HL-60/S4 treated with retinoic acid at 250 ng/mL for 4 days and 3 days (cell line): ENCODE data around the gene TMEM82.

Source experiments
- in situ Hi-C: fragments of 300-500 bp; cut with MboI; formaldehyde crosslinking; loops from 2 replicates; pipeline ENCODE4 v1.7.0; 2022; ENCODE audit warnings: low sequenced_read_pairs

TMEM82 gene

DNA sequence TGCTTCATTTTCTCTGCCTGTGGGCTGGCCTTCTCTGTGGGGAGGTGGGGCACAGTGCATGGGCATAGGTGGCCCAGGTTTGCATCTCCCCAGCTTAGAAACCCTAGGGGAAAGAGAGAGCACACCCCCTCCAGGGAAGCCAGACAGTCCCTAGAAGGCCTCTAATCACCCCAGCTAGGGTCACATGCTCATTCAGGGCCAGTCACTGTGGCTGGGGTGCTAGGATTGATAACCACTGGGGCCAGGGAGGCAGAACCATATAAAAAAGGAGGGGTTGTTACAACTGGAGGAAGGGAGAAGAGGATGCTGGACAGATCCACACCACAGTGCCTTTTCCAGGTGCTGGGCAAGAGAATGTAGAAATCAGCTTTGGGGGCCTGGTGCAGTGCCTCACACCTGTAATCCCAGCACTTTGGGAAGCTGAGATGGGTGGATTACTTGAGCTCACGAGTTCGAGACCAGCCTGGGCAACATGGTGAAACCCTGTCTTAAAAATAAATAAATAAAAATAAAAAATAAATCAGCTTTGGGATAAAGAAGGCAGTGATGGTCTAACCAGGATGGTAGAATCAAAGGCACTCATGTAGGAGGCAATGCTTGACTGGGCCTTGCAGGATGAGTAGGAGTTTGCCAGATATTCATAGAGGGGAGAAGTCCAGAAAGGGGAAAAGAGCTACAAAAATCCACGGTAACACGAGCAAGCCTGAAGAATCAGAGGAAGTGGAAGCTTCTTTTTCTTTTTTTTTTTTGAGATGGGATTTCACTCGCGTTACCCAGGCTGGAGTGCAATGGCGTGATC lies 35.8 kb downstream of the TMEM82 start:
- in situ Hi-C loops = no loop called here

DNA sequence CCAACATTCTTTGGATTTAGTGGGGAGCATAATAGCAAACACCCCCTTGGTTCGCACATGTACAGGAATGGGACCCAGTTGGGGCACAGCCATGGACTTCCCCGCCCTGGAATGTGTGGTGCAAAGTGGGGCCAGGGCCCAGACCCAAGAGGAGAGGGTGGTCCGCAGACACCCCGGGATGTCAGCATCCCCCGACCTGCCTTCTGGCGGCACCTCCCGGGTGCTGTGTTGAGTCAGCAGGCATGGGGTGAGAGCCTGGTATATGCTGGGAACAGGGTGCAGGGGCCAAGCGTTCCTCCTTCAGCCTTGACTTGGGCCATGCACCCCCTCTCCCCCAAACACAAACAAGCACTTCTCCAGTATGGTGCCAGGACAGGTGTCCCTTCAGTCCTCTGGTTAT lies 43.4 kb downstream of the TMEM82 start:
- in situ Hi-C loops = no loop called here

DNA sequence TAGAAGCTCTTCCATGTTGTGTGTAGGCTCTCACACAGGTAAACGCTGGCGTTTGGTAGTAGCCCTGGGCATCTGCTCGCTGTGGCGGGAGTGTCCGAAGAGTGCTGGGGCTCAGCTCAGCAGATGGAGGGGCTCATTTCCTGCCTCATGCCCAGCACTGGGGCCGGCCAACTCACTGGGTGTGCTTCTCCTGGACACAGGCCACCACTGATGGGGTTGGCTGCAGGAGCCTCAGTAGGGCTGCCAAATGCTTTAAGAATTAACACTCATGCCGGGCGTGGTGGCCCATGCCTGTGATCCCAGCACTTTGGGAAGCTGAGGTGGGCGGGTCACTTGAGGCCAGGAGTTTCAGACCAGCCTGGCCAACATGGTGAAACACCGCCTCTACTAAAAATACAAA lies 44.3 kb downstream of the TMEM82 start:
- in situ Hi-C loops = no loop called here

DNA sequence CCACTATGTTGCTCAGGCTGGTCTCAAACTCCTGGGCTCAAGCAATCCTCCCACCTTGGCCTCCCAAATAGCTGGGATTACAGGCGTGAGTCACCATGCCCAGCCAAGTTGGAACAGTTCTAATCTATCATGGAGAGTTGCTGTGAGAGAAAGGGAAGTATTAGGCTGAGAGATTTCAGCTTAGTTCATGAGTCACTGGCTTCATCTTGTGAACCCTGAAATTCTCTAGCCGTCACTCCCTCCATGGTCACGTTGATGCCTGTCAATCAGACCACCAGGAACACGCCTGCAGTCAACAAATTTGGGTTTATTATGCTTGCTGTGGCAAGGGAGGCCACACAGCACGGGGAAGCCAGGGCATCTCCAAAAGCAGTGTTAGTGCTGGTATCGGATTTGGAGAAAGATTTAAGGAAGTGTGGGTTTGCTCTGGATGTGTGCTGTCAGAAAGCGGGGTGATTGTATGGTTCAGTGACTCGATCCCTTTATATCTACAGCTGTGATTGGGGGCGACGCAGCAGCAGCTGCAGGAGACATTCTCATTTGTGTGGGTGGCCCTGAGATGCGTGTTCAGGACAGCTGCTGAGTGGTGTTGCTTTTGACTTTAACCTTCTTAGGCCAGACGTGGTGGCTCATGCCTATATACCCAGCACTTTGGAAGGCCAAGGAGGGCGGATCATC lies 46.5 kb downstream of the TMEM82 start:
- in situ Hi-C loops = no loop called here

DNA sequence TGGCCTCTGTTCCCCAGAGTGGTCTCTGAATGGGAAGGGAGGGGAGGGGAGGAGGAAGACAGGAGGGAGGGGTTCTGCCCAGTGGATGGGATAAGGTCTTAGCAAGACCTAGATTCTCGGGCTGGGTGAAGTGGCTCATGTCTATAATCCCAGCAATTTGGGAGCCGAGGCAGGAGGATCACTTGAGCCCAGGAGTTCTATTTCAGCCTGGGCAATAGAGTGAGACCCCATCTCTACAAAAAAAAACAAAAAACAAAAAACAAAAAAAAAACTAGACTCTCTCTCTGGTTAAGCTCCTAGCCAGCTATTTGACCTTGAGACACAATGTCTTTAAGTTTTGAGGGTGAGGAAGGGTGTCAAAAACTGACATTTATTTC lies 53.8 kb downstream of the TMEM82 start:
- in situ Hi-C loops = no loop called here
